ENCODE results near the gene NSDHL. TPM values are rescaled to one million over a fixed set of nuclear protein-coding genes. Genes with fewer than 3 reads are reported as not detected.

The NSDHL gene
- total RNA-seq, result 11.6 and 13.7 TPM in 2 replicates

GRCh38 chrX:152830312-152831305 lies at the start of gene NSDHL, which contains the start of gene CETN2:
Gene NSDHL, plus strand, starts transcription at chrX:152831063. Its CDS starts 15,262 bp downstream, at chrX:152846325.
Gene CETN2, minus strand, starts transcription at chrX:152830757. Its CDS starts 47 bp downstream, at chrX:152830710.

GRCh38 chrX:152897222-152898131 lies 66.6 kb downstream of the NSDHL start, which contains the start of gene ZNF185:
Gene ZNF185, plus strand, starts transcription at chrX:152898067. Its CDS starts 16,423 bp downstream, at chrX:152914490.

Other genes starting within 250 kb of the NSDHL start
- under 0.01 TPM in 1 of 2 replicates, not detected in the other for gene GABRQ, start 193.2 kb upstream of the NSDHL start, total RNA-seq
- not detected in 2 replicates for gene MAGEA3, start 132.3 kb upstream of the NSDHL start, total RNA-seq
- not detected in 2 replicates for gene CSAG2, start 121.8 kb upstream of the NSDHL start, total RNA-seq
- gene MAGEA2B, start 116.4 kb upstream of the NSDHL start, total RNA-seq, result not detected in 2 replicates
- not detected in 2 replicates for gene CSAG1, start 97.3 kb upstream of the NSDHL start, total RNA-seq
- not detected in 2 replicates for gene MAGEA12, start 97.3 kb upstream of the NSDHL start, total RNA-seq
- gene MAGEA2, start 77.2 kb upstream of the NSDHL start, total RNA-seq, result not detected in 2 replicates
- not detected in 2 replicates for gene CSAG3, start 71.8 kb upstream of the NSDHL start, total RNA-seq
- gene MAGEA6, start 61.4 kb upstream of the NSDHL start, total RNA-seq, result not detected in 2 replicates
- gene CETN2, start 306 bp upstream of the NSDHL start, total RNA-seq, result 28.0 and 31.3 TPM in 2 replicates
- gene ZNF185, start 67.0 kb downstream of the NSDHL start, total RNA-seq, result 4.8 and 10.7 TPM in 2 replicates
- not detected in 2 replicates for gene PNMA5, start 163.1 kb downstream of the NSDHL start, total RNA-seq
- 0.13 and 0.17 TPM in 2 replicates for gene PNMA3, start 225.4 kb downstream of the NSDHL start, total RNA-seq
- gene PNMA6A, start 241.4 kb downstream of the NSDHL start, total RNA-seq, result 2.9 and 3.3 TPM in 2 replicates

All from smooth muscle cell of the pulmonary artery (primary cell).